ENCODE data around the gene SH3BP4. TPM values are rescaled to one million over a fixed set of nuclear protein-coding genes. Genes with fewer than 3 reads are reported as not detected.
A peak's percentile ranks its signal among the peaks of the same experiment; 100 is the strongest.

SH3BP4 gene
- polyA plus RNA-seq, 1 donor from 2014 or later, result 2.0 TPM

DNA sequence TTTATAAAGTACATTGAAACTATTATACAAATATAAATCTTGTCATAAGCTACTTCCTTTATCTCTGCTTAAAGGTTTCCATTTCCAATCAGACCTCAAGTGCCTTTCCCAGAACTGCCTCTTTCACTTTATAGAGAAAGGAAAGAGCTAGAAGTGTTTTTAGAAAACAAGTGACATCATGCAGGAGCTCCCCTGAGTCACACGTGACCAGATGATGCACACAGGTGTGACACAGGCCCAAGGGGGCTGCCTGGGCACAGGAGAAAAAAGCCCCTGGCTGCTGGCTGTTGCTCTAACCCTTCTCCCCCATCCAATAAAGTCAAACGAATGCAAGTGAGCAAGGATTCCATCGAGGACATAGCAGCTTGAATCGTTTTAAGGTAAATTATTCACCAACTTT, 21.4 kb upstream of the SH3BP4 start:
- peaks cover 2% of the 10 kb centered on the region for H3K36me3 Mint-ChIP-seq
- no peak overlapping the region for H3K4me3 Mint-ChIP-seq
- peaks cover 2% of the 10 kb centered on the region for H3K27me3 Mint-ChIP-seq
- no peak overlapping the region for H3K27ac Mint-ChIP-seq
- H3K4me1 Mint-ChIP-seq, result no peaks in the 10 kb centered on the region
- H3K9me3 Mint-ChIP-seq, result peaks cover 0 to 1% (median 0%) of the 10 kb centered on the region in 3 donors

DNA sequence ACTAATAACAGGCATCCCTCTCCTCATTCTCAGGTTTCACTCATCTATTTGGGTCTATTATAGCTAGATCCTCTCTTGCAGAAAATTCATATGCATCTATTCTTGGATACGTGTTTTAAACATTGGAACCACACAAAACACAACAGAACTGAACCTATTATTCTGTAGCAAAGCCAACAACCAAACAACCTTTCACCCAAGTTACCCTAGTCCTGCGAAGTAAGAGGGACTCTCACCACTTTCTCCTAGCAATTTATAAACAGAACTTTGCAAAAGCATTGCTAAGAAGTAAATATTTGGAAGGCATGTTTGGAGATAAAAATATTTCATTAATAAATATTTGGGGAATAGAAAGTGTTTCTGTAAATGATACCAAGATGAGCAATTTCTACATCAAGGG, 20.4 kb upstream of the SH3BP4 start:
- H3K36me3 Mint-ChIP-seq, result peaks cover 2% of the 10 kb centered on the region
- H3K4me1 Mint-ChIP-seq, result no peaks in the 10 kb centered on the region
- H3K4me3 Mint-ChIP-seq, result no peak overlapping the region
- peaks cover 0 to 1% (median 0%) of the 10 kb centered on the region in 3 donors for H3K9me3 Mint-ChIP-seq
- H3K27me3 Mint-ChIP-seq, result peaks cover 2% of the 10 kb centered on the region
- H3K27ac Mint-ChIP-seq, result no peak overlapping the region

DNA sequence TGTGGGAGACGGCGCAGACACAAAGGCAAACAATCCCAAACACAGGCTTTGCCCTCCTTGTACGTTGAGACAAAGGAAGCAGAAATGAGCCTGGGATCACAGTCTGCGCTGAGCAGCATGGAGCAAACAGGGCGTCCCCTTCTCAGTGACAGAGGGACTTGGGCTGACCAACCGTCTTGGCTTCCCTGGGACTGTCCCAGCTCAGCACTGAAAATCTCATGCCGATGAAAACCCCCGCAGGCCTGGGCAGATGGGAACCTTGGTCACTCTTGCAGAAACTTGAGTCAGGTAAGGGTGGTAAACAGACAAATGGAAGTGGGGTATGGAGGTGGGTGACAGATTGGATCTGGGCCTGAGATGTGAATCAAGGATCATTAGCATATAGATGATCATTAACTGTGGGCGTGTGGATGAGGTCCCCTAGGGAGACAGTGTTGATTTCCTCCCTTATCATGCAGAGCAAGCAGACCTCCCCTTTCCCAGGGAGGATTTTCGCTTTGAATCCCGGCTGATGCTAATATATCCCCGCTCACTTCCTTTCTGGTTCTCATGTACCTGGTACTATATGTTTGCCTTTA, 19.1 kb upstream of the SH3BP4 start:
- H3K36me3 Mint-ChIP-seq, result peaks cover 2% of the 10 kb centered on the region
- H3K27me3 Mint-ChIP-seq, result peaks cover 2% of the 10 kb centered on the region
- H3K4me3 Mint-ChIP-seq, result no peak overlapping the region
- H3K4me1 Mint-ChIP-seq, result no peaks in the 10 kb centered on the region
- H3K27ac Mint-ChIP-seq, result no peak overlapping the region
- peaks cover 0 to 1% (median 0%) of the 10 kb centered on the region in 3 donors for H3K9me3 Mint-ChIP-seq

DNA sequence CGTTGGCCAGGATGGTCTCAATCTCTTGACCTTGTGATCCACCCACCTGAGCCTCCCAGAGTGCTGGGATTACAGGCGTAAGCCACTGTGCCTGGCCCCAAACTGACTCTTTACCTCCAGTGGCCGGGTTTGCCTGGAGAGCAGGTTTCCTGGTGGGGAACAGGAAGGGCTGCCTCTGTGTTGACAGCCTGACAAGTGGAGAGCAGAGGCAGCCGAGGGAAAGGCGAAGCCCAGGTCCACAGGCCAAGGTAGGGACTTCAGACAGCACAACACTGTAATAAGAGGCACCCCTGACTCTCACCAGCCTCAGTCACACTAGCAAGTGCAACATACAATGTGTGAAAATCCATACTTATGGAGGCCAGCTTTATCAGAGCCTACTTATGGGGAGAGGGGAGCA, 16.5 kb upstream of the SH3BP4 start:
- H3K4me3 Mint-ChIP-seq, result no peak overlapping the region
- H3K27me3 Mint-ChIP-seq, result peaks cover 2% of the 10 kb centered on the region
- no peak overlapping the region for H3K27ac Mint-ChIP-seq
- H3K36me3 Mint-ChIP-seq, result peaks cover 2% of the 10 kb centered on the region
- no peaks in the 10 kb centered on the region for H3K4me1 Mint-ChIP-seq
- H3K9me3 Mint-ChIP-seq, result no peaks in the 10 kb centered on the region

DNA sequence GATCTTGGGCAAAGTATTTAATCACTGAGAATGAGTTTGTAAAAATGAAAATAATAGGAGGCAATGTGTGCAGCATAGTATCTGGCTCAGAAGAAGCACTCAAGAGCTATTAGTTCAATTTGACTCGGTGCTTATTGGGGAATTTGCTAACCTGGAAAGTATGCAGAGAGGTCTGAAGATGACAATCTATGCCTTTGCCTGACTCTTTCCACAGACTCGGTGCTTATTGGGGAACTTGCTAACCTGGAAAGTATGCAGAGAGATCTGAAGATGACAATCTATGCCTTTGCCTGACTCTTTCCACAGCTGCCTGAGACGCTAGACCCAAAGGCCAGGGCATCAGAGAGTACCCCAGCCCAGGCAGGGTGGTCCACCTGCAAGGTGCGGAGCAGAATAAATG, 12.2 kb upstream of the SH3BP4 start:
- no peak overlapping the region for H3K27ac Mint-ChIP-seq
- no peak overlapping the region for H3K4me3 Mint-ChIP-seq
- peaks cover 3 to 7% (median 3%) of the 10 kb centered on the region in 3 donors for H3K9me3 Mint-ChIP-seq
- peaks cover 10% of the 10 kb centered on the region for H3K27me3 Mint-ChIP-seq
- H3K36me3 Mint-ChIP-seq, result peaks cover 4% of the 10 kb centered on the region
- no peaks in the 10 kb centered on the region for H3K4me1 Mint-ChIP-seq

DNA sequence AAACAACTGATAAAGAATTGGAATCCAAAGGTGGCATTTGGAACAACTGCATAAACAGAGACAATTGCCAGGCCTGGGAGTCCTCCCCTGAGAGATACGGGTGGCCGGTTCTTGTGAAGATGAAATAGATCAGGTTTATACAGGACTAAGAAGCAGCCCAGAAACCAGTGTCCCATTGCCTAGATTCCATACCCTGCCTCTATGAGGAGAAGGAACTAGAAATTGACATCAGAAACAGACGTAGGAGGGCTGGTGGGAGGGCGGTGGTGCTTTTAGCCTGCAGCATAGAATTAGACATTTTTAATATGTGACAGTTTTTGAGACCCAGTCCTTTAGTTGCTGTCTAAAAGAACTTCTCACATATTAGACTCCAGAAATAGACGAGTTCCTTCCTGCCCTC, 11.8 kb upstream of the SH3BP4 start:
- no peak overlapping the region for H3K4me3 Mint-ChIP-seq
- peaks cover 10% of the 10 kb centered on the region for H3K27me3 Mint-ChIP-seq

DNA sequence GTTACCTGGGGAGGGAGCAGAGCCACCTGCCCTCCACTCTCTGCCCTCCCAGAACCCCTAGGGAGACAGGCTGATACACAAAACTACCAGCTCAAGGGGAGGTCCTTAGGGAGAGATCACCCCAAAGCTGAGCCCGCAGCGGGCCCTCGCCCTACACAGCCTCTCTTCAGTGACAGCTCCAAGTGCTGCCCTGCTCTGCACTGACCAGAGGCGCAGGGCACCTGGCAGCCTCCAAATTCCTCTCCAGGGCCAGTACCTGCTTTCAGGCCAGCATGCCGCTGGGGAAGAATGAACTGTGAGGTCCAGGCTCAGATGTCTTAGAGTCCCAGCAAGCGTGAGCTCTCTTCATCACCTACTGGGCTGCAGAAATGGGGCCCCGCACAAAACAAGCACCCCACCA, 11.3 kb upstream of the SH3BP4 start:
- H3K27me3 Mint-ChIP-seq, result peaks cover 10% of the 10 kb centered on the region
- no peak overlapping the region for H3K27ac Mint-ChIP-seq
- H3K4me3 Mint-ChIP-seq, result no peak overlapping the region
- no peaks in the 10 kb centered on the region for H3K4me1 Mint-ChIP-seq
- peaks cover 2% of the 10 kb centered on the region for H3K36me3 Mint-ChIP-seq
- peaks cover 3 to 7% (median 3%) of the 10 kb centered on the region in 3 donors for H3K9me3 Mint-ChIP-seq

More for the DNA sequence above, 11.8 kb upstream of the SH3BP4 start:
- H3K9me3 Mint-ChIP-seq, result peaks cover 3 to 7% (median 3%) of the 10 kb centered on the region in 3 donors
- H3K4me1 Mint-ChIP-seq, result no peaks in the 10 kb centered on the region
- peaks cover 2% of the 10 kb centered on the region for H3K36me3 Mint-ChIP-seq
- H3K27ac Mint-ChIP-seq, result no peak overlapping the region

DNA sequence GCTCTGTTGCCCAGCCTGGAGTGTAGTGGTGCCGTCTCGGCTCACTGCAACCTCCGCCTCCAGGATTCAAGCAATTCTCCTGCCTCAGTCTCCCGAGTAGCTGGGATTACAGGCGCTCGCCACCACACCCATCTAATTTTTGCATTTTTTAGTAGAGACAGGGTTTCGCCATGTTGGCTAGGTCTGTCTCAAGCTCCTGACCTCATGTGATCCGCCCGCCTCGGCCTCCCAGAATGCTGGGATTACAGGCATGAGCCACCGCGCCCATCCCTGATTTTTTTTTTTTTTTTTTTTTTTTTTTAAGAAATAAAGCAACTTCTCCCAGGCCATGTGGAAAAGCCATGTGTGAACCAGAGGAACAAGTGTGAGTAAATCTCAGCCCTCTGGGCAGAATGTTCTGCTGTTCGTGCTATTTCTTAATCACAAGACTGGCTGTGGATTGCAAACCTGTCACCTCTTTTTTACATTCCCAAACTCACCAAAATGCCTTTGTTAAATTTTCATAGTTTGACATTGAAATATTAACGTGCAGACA, 6.4 kb upstream of the SH3BP4 start:
- Mint-ChIP-seq H3K36me3 (peaks cover 2% of the 10 kb centered on the region), H3K4me1 (peaks cover 0 to 1% (median under 1%) of the 10 kb centered on the region in 3 donors), H3K4me3 (no peak overlapping the region), H3K27me3 (peaks cover 24% of the 10 kb centered on the region), H3K9me3 (peaks cover 5 to 7% (median 5%) of the 10 kb centered on the region in 3 donors), H3K27ac (no peak overlapping the region)

DNA sequence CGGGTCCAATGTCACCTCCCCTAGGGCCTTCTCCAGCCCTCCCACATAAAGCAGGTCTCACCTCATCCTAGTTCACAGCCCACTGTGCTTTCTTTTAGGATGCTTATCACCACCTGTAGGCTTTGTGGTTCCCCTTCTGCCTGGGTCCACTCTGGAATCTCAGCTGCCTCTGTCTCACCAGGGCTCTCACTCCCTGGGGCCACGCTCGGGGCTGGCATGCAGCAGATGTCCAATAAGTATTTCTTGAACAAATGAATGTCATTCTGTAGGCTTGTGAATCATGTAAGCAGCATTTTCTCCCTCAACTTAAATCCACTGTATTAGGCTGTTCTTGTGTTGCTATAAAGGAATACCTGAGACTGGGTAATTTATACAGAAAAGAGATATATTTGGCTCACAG, 4.3 kb upstream of the SH3BP4 start:
- H3K27me3 Mint-ChIP-seq, result peaks cover 30% of the 10 kb centered on the region

DNA sequence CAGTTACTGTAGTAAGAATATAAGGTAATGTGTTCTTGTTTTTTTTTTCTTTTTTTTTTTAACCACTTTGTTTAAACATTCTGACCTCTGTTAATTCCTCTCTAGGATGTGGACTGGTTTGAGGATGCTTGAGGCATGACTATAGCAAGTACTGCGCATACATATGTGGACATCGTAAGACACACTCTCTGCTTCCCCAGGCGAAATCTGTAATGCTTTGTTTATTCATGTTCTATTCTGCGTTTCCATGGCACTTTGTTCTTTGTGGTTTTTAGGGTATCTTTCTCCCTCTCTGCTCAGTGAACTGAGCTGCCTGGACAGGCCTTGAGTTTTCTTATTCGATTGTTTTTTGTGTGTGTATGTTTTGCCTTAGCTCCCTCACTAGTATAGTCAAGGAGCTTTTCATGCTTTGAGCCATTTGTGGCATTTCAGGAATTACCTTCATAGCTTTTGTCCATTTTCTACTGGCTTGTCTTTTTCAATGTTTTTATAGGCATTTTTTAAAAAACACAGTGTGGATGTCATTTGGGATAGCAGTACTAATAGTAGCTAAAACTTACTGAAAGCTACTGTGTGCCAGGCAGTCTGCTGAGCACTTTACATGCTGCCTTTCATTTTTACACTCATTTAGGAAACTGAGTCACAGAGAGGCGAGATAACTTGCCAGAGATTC, 1.9 kb upstream of the SH3BP4 start:
- Mint-ChIP-seq H3K27me3 (peaks cover 47% of the 10 kb centered on the region), H3K4me1 (peaks cover 6 to 10% (median 8%) of the 10 kb centered on the region in 3 donors), H3K36me3 (no peaks in the 10 kb centered on the region), H3K9me3 (peaks cover 0 to 2% (median 1%) of the 10 kb centered on the region in 3 donors), H3K4me3 (peak overlapping the region in 2 of 4 donors; percentile 68 to 81), H3K27ac (no peak overlapping the region)

More for the DNA sequence above, 4.3 kb upstream of the SH3BP4 start:
- Mint-ChIP-seq H3K27ac (no peak overlapping the region), H3K4me1 (peaks cover 0 to 8% (median 6%) of the 10 kb centered on the region in 3 donors), H3K9me3 (peaks cover 5 to 7% (median 5%) of the 10 kb centered on the region in 3 donors), H3K4me3 (peak overlapping the region in 1 of 4 donors; percentile 63), H3K36me3 (peaks cover 2% of the 10 kb centered on the region)

DNA sequence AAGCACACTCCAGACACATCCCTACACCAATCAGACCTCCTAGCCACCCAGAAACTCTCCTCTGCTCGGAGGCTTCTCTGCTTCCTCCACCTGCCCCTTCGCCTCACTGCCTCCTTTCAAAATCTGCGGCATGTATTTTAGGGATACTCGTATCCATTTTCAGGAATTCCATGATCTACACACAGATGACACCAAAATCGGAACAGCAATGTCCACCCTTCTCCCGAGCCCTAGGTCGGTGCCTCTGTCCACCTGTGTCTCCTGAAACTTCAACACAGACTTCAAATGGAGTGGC, 1.4 kb upstream of the SH3BP4 start:
- Mint-ChIP-seq H3K27me3 (peaks cover 51% of the 10 kb centered on the region), H3K9me3 (peaks cover 0 to 2% (median 1%) of the 10 kb centered on the region in 3 donors), H3K4me3 (peak overlapping the region; percentile 37 to 87 (median 74)), H3K27ac (no peak overlapping the region), H3K4me1 (peaks cover 6 to 10% (median 8%) of the 10 kb centered on the region in 3 donors), H3K36me3 (no peaks in the 10 kb centered on the region)

DNA sequence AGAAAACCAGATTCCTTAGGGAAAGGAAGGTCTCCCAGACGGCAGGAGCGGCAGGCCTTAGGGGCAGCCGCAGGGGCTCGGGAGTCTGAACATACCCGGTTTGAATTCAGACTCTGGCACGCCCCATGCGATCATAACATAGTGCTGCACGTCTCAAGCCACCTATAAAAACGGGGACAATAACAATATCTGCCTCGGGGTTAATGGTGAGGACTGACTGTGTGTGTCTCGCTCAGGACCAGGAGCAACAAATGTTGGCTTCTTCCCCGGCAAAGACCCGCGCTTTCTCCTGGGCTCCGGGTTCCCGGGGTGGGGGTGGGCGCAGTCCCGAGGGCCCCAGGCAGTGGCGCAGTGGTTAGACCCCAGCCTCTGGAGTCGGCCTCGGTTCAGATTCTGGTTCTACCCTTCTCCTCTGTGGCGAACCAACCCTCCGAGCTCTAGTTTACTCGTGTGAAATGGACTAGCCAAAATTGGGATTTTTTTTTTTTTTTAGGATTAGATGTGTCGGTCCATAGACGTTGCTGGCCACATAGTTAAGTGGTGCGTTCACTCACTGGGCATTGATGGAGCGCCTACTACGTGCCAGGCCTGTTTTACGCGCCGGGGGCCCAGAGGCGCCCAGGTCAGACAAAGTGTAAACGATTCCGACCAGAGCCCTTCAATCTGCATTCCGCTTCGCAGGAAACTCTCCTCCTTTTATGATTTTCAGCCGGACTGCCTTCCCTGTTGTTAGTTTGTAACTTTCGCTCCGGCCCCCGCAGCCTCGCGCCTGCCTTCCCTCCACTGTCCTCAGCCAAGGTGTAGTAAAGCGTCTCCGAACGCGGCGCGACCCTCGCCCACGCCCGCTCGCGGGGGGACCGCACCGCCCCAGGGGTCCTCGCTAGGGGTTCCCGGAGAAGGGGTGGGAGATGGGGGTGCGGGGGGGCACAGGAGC, 820 bp upstream of the SH3BP4 start:
- Mint-ChIP-seq H3K4me1 (peaks cover 6 to 10% (median 8%) of the 10 kb centered on the region in 3 donors), H3K27ac (peak overlapping the region in 1 of 3 donors; percentile 5), H3K4me3 (peak overlapping the region; percentile 68 to 90 (median 84)), H3K36me3 (no peaks in the 10 kb centered on the region), H3K9me3 (peaks cover 0 to 2% (median 1%) of the 10 kb centered on the region in 3 donors), H3K27me3 (peaks cover 57% of the 10 kb centered on the region)

DNA sequence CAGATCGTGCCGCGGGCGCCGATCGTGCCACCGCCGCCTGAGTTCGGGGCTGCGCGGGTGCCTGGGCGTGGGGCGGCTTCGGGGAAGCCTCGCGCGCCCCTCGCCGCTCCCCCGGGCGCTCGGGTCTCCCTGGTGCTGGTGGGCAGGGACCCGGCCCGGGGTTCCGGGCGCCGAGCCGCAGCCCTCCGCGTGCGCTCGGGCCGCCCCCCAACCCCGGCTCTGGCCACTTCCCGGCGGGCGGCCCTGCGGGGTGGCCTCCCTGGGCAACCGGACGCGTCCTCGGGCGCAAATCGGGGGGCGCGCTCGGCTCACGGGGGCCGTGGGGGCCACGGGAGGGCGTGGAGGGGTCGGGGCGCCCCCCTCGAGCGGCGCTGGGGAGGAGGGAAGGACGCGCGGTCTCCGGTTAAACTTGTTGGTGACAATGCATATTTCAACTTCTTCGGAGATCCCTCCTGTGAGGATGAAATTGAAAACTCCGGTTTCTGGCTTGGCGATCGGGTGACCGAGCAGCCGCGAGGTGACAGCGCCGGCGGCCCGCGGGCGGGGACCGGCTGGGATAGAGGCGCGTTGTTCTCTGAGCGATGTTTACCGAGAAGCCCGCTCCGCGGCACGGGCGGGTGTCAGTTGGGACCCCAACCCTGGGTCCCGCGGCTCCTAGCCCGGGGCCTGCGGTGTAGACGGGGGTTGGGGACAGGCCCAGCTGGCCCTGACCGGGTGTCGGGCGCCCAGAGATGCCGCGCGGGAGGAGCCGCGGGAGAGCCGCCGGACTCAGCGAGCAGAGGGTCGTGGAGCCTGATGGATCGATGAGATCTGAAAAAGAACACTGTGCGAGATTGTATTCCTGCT, 676 bp downstream of the SH3BP4 start:
- Mint-ChIP-seq H3K36me3 (no peaks in the 10 kb centered on the region), H3K27ac (no peak overlapping the region), H3K4me1 (peaks cover 6 to 10% (median 8%) of the 10 kb centered on the region in 3 donors), H3K27me3 (peaks cover 59% of the 10 kb centered on the region), H3K4me3 (peak overlapping the region; percentile 41 to 94 (median 78)), H3K9me3 (peaks cover 0 to 2% (median 0%) of the 10 kb centered on the region in 3 donors)
